Measurements from ENCODE around the gene BLTP1.

Gene BLTP1

DNA sequence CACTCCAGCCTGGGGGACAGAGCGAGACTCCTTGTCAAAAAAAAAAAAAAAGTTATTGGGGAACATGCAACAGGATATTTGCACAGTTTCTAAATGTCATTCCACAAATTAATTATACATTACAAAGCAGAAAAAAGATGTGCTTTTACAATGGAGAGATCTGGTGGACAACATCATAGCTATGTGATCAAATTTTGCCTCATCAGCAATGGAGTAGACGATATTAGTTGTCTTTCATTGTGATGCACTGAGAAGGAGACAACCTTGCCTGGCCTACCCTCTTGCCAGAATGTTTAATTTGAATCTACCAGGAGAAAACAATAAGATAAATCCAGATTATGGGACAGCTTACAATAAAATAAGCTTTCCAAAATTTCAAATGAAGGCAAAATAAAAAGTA lies 30.5 kb upstream of the BLTP1 start:
- TF ChIP-seq, protein P1, sequence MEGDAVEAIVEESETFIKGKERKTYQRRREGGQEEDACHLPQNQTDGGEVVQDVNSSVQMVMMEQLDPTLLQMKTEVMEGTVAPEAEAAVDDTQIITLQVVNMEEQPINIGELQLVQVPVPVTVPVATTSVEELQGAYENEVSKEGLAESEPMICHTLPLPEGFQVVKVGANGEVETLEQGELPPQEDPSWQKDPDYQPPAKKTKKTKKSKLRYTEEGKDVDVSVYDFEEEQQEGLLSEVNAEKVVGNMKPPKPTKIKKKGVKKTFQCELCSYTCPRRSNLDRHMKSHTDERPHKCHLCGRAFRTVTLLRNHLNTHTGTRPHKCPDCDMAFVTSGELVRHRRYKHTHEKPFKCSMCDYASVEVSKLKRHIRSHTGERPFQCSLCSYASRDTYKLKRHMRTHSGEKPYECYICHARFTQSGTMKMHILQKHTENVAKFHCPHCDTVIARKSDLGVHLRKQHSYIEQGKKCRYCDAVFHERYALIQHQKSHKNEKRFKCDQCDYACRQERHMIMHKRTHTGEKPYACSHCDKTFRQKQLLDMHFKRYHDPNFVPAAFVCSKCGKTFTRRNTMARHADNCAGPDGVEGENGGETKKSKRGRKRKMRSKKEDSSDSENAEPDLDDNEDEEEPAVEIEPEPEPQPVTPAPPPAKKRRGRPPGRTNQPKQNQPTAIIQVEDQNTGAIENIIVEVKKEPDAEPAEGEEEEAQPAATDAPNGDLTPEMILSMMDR (IDR thresholded peaks at IDR 0.05; ENCODE audit: low read depth, low read length): no peak
- H3K4me3 ChIP-seq (ENCODE audit: low read depth, low read length): no peak overlapping the region
- DNase-seq (ENCODE audit: low read depth, low spot score): no peak
- in situ Hi-C loops (cut with HindIII; ENCODE audit: low sequenced_read_pairs): no loop called here

DNA sequence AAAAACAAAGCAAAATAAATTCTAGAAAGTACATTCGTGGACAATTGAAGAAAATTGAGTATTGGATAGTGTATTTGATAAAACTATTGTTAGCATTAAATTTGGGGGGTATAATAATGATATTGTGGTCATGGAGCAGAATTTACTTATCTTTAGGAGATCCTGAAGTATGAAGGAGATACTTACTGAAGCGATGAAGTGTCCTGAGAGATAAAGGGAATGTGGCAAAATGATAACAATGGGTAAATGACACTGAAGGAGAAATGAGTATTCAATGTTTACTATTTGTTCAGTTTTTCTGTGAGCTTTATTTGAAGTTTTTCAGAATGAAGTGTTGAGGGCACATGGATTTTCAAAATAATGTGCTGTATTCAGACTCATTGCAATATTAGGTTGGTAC lies 30.0 kb upstream of the BLTP1 start:
- H3K4me3 ChIP-seq (ENCODE audit: low read depth, low read length): no peak overlapping the region
- in situ Hi-C loops (cut with HindIII; ENCODE audit: low sequenced_read_pairs): no loop called here
- DNase-seq (ENCODE audit: low read depth, low spot score): no peak
- TF ChIP-seq, protein P1 (IDR thresholded peaks at IDR 0.05; ENCODE audit: low read depth, low read length): no peak

GRCh38 chr4:122129061-122129460 lies 23.1 kb upstream of the BLTP1 start:
- no peak overlapping the region for H3K4me3 ChIP-seq (ENCODE audit: low read depth, low read length)
- no peak for DNase-seq (ENCODE audit: low read depth, low spot score)
- TF ChIP-seq, protein P1 (IDR thresholded peaks at IDR 0.05; ENCODE audit: low read depth, low read length): no peak
- in situ Hi-C loops (cut with HindIII; ENCODE audit: low sequenced_read_pairs): no loop called here

DNA sequence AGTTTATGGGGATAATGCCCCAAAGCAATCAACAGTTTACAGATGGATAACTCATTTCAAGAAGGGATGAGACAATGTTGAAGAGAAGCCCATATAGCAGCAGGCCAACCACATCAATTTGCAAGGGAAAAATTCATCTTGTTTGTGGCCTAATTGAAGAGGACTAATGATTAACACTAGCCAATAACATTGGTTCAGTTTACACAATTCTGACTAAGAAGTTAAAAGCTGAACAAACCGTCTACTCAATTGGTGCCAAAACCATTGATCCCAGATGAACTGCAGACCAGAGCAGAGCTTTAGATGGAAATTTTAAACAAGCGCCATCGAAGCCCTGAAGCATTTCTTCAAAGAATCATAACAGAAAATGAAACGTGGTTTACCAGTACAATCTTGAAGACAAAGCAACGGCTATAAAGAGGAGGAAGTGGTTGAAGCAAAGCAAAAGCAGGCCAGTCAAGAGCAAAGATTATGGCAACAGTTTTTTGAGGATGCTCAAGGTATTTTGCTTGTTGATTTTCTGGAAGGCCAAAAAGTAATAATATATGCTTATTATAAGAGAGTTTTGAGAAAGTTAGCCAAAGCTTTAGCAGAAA lies 20.5 kb upstream of the BLTP1 start:
- TF ChIP-seq, protein P1 (IDR thresholded peaks at IDR 0.05; ENCODE audit: low read depth, low read length): no peak
- no peak for DNase-seq (ENCODE audit: low read depth, low spot score)
- no peak overlapping the region for H3K4me3 ChIP-seq (ENCODE audit: low read depth, low read length)
- in situ Hi-C loops (cut with HindIII; ENCODE audit: low sequenced_read_pairs): no loop called here

DNA sequence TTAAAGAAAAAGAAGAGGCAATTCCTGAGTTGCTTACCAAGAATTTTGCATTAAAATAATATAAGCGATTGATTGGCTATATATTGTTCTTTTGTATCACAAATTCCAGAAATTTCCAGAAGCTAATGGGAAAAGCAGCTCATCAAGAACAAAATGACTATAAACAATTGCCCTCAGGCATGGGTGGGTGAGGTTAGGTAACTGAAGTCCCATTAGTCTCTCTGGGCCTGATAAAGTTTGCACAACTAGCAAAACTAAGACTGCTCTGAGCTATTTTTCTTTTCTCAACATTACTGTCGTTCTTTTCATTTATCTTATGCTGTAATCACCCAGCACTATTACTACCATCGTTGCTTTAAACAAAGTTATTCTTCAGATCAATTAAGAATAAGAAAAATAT lies 19.2 kb upstream of the BLTP1 start:
- in situ Hi-C loops (cut with HindIII; ENCODE audit: low sequenced_read_pairs): no loop called here
- DNase-seq (ENCODE audit: low read depth, low spot score): no peak

GRCh38 chr4:122139139-122139538 lies 13.0 kb upstream of the BLTP1 start:
- no peak for DNase-seq (ENCODE audit: low read depth, low spot score)
- no peak overlapping the region for H3K4me3 ChIP-seq (ENCODE audit: low read depth, low read length)
- in situ Hi-C loops (cut with HindIII; ENCODE audit: low sequenced_read_pairs): no loop called here
- TF ChIP-seq, protein P1 (IDR thresholded peaks at IDR 0.05; ENCODE audit: low read depth, low read length): no peak

More for the DNA sequence above, 19.2 kb upstream of the BLTP1 start:
- TF ChIP-seq, protein P1 (IDR thresholded peaks at IDR 0.05; ENCODE audit: low read depth, low read length): no peak
- no peak overlapping the region for H3K4me3 ChIP-seq (ENCODE audit: low read depth, low read length)
